H1 (cell line): ENCODE measurements around the gene CSH1. TPM values are rescaled to one million over a fixed set of nuclear protein-coding genes. Genes with fewer than 3 reads are reported as not detected.

Experiments
- CTCF ChIA-PET: fragments of 300-600 bp; sonication (Branson Sonifier 250); formaldehyde crosslinking; loops from one replicate; lab custom pipeline; 2021; ENCODE audit not compliant: partially characterized antibody; lab: Charles Lee
- POLR2A ChIA-PET: fragments of 300-600 bp; sonication (Branson Sonifier 250); formaldehyde crosslinking; loops from one replicate; lab custom pipeline; 2021; ENCODE audit warnings: inconsistent platforms; ENCODE audit not compliant: partially characterized antibody; lab: Charles Lee
- DNase-seq, 2 experiments: peaks; one replicate each; pipeline versions ENCODE4 v3.0.0 to v3.0.0-alpha.2; 2010 to 2022; ENCODE audit warnings: low spot score in 2 of 2, low read depth in 1 of 2, mixed read lengths in 1 of 2
- FAIRE-seq: peaks from 2 replicates; lab custom pipeline; 2011; peaks lifted over from hg19 to GRCh38; lab: Jason Lieb, UNC
- H2AFZ ChIP-seq: 2 replicates; pipeline ENCODE4 v1.8.1; 2012; ENCODE audit warnings: low read length, inconsistent platforms
- H2AK5ac ChIP-seq: 2 replicates; pipeline ENCODE4 v1.6.1; 2013; ENCODE audit warnings: low read depth, low read length
- H2BK120ac ChIP-seq: replicated peaks from 2 replicates; pipeline ENCODE3; 2013; ENCODE audit warnings: low read depth, low read length, inconsistent platforms
- H2BK12ac ChIP-seq: 2 replicates; pipeline ENCODE4 v1.6.1; 2013; ENCODE audit warnings: low read depth, low read length
- H2BK15ac ChIP-seq: 2 replicates; pipeline ENCODE4 v1.6.1; 2013; ENCODE audit warnings: low read length
- H2BK20ac ChIP-seq: 2 replicates; pipeline ENCODE4 v1.6.1; 2013; ENCODE audit warnings: low read length
- H2BK5ac ChIP-seq: 2 replicates; pipeline ENCODE4 v1.6.1; 2013; ENCODE audit warnings: low read depth, low read length
- H3K14ac ChIP-seq: 2 replicates; pipeline ENCODE4 v1.6.1; 2013; ENCODE audit warnings: inconsistent platforms; ENCODE audit not compliant: insufficient read length
- H3K18ac ChIP-seq: 2 replicates; pipeline ENCODE4 v1.6.1; 2013; ENCODE audit warnings: low read length; ENCODE audit errors: extremely low read depth
- H3K23ac ChIP-seq: 2 replicates; pipeline ENCODE4 v1.6.1; 2013; ENCODE audit warnings: inconsistent platforms; ENCODE audit not compliant: insufficient read length
- H3K23me2 ChIP-seq: 2 replicates; pipeline ENCODE4 v1.6.1; 2013; ENCODE audit warnings: low read depth, low read length
- H3K27ac ChIP-seq: 2 replicates; pipeline ENCODE4 v1.6.1; 2011; ENCODE audit warnings: low read depth, low read length, inconsistent platforms
- H3K27me3 ChIP-seq, 4 experiments: replicated peaks in 1 of 4; 1 replicate in 1 of 4; 2 replicates in 3 of 4; pipeline versions ENCODE4 v1.6.1 to v1.8.1; 2011 to 2013; ENCODE audit warnings: low read length in 3 of 4, mild to moderate bottlenecking in 3 of 4, inconsistent platforms in 2 of 4, mixed read lengths in 2 of 4, moderate library complexity in 1 of 4; ENCODE audit not compliant: control insufficient read depth in 3 of 4, insufficient read depth in 3 of 4; ENCODE audit errors: extremely low read depth in 1 of 4
- H3K36me3 ChIP-seq, 4 experiments: 2 replicates each; pipeline versions ENCODE4 v1.6.1 to v1.8.1; 2011 to 2013; ENCODE audit warnings: mild to moderate bottlenecking in 4 of 4, low read length in 3 of 4, moderate library complexity in 2 of 4, control low read depth in 1 of 4, inconsistent platforms in 1 of 4; ENCODE audit not compliant: insufficient read depth in 4 of 4, control insufficient read depth in 2 of 4
- H3K4ac ChIP-seq: replicated peaks from 2 replicates; pipeline ENCODE3; 2013; ENCODE audit warnings: low read length, low read depth, mixed read lengths, inconsistent platforms; ENCODE audit not compliant: insufficient read length
- H3K4me1 ChIP-seq, 4 experiments: replicated peaks in 1 of 4; 1 replicate in 1 of 4; 2 replicates in 3 of 4; pipeline versions ENCODE4 v1.6.1 to v1.8.1; 2011 to 2013; ENCODE audit warnings: low read length in 3 of 4, inconsistent platforms in 2 of 4, mixed read lengths in 1 of 4; ENCODE audit not compliant: insufficient read depth in 4 of 4, control insufficient read depth in 3 of 4
- H3K4me2 ChIP-seq, 2 experiments: 2 replicates each; pipeline versions ENCODE4 v1.6.1 to v1.8.1; 2011 to 2013; ENCODE audit warnings: low read depth in 2 of 2, low read length in 2 of 2, control low read depth in 1 of 2, inconsistent platforms in 1 of 2, mild to moderate bottlenecking in 1 of 2; ENCODE audit not compliant: insufficient read depth in 1 of 2
- H3K4me3 ChIP-seq, 4 experiments: fragments of 200-600, 300-600 bp in 1 of 4; sonication (generic), shearing (Covaris generic), sonication (Bioruptor Twin) in 1 of 4; 2 replicates each; pipeline versions ENCODE4 v1.5.1 to v1.8.1; 2011 to 2016; ENCODE audit warnings: low read length in 4 of 4, low read depth in 3 of 4, control low read depth in 2 of 4, inconsistent platforms in 2 of 4, mild to moderate bottlenecking in 2 of 4, mixed read lengths in 1 of 4, moderate library complexity in 1 of 4; ENCODE audit not compliant: insufficient read depth in 2 of 4; ENCODE audit errors: extremely low read depth in 1 of 4
- H3K56ac ChIP-seq: replicated peaks from 2 replicates; pipeline ENCODE3; 2013; ENCODE audit warnings: low read depth, mild to moderate bottlenecking, mixed read lengths, low read length, inconsistent platforms; ENCODE audit not compliant: insufficient read length
- H3K79me1 ChIP-seq: 2 replicates; pipeline ENCODE4 v1.6.1; 2013; ENCODE audit warnings: low read depth, low read length, control low read depth
- H3K79me2 ChIP-seq, 2 experiments: 2 replicates each; pipeline versions ENCODE4 v1.6.1 to v1.8.1; 2012 to 2013; ENCODE audit warnings: low read length in 2 of 2, mild to moderate bottlenecking in 2 of 2, inconsistent platforms in 1 of 2; ENCODE audit not compliant: insufficient read depth in 2 of 2, control insufficient read depth in 1 of 2
- H3K9ac ChIP-seq, 4 experiments: replicated peaks in 1 of 4; 1 replicate in 1 of 4; 2 replicates in 3 of 4; pipeline versions ENCODE4 v1.6.1 to v1.8.1; 2011 to 2013; ENCODE audit warnings: low read depth in 3 of 4, low read length in 3 of 4, control low read depth in 2 of 4, mild to moderate bottlenecking in 2 of 4, moderate library complexity in 2 of 4, inconsistent platforms in 1 of 4; ENCODE audit errors: extremely low read depth in 1 of 4
- H3K9me3 ChIP-seq, 2 experiments: 2 replicates each; pipeline versions ENCODE4 v1.6.1 to v1.8.1; 2012 to 2013; ENCODE audit warnings: mild to moderate bottlenecking in 2 of 2, moderate library complexity in 2 of 2, control low read depth in 1 of 2, inconsistent platforms in 1 of 2, low read depth in 1 of 2, low read length in 1 of 2, mixed read lengths in 1 of 2; ENCODE audit not compliant: insufficient read depth in 2 of 2
- H4K20me1 ChIP-seq, 2 experiments: replicated peaks in 1 of 2; 2 replicates each; pipeline versions ENCODE3 to v1.8.1; 2011 to 2013; ENCODE audit warnings: inconsistent platforms in 2 of 2, low read length in 2 of 2, mild to moderate bottlenecking in 1 of 2; ENCODE audit not compliant: insufficient read depth in 2 of 2, control insufficient read depth in 1 of 2
- H4K5ac ChIP-seq: 2 replicates; pipeline ENCODE4 v1.6.1; 2013; ENCODE audit warnings: low read length, low read depth, mixed read lengths, inconsistent platforms; ENCODE audit not compliant: insufficient read length
- H4K8ac ChIP-seq: 2 replicates; pipeline ENCODE4 v1.8.0; 2013; ENCODE audit warnings: mild to moderate bottlenecking, moderate library complexity, low read length, inconsistent platforms; ENCODE audit not compliant: insufficient read depth; ENCODE audit errors: extremely low read depth
- H4K91ac ChIP-seq: replicated peaks from 2 replicates; pipeline ENCODE3; 2013; ENCODE audit warnings: low read length, mixed read lengths, inconsistent platforms; ENCODE audit not compliant: insufficient read length
- MAFK ChIP-seq: IDR thresholded peaks from 2 replicates; pipeline ENCODE4 v1.6.1; 2012; ENCODE audit warnings: low read depth, mild to moderate bottlenecking, improper control_type of control experiment, low read length
- PHF8 ChIP-seq: fragments of 200-600 bp; sonication (generic); conservative IDR thresholded peaks from 2 replicates; pipeline ENCODE4 v1.7.1; 2012; ENCODE audit warnings: low read depth, mild to moderate bottlenecking, inconsistent platforms, low read length, moderate library complexity
- TAF1 ChIP-seq: IDR thresholded peaks from 2 replicates; pipeline ENCODE4 v1.6.1; 2011; ENCODE audit warnings: mild to moderate bottlenecking, low read depth, low read length
- TBP ChIP-seq: IDR thresholded peaks from 2 replicates; pipeline ENCODE4 v1.6.1; 2011; ENCODE audit warnings: low read depth, low read length, improper control_type of control experiment
- WGBS, 2 experiments: shearing (Covaris generic) in 1 of 2; methylation state at CpG; one replicate each; pipeline versions ENCODE4 v1.1.6 to v1.1.7; 2013 to 2015; ENCODE audit warnings: low lambda C conversion rate in 2 of 2, mixed read lengths in 2 of 2, inconsistent platforms in 1 of 2, low coverage in 1 of 2, missing lambda C conversion rate in 1 of 2; ENCODE audit not compliant: insufficient replicate concordance in 2 of 2, insufficient coverage in 1 of 2, insufficient read length in 1 of 2; ENCODE audit errors: extremely low coverage in 1 of 2, missing lambda C conversion rate in 1 of 2; 5-methylcytosine and 5-hydroxymethylcytosine counted together
- polyA plus RNA-seq, 7 experiments: library from polyadenylated mRNA; depleted of rRNA in 3 of 7; stranded (reverse) in 5 of 7; unstranded in 2 of 7; fragments of >200 nt in 5 of 7; fragments of 200-250 nt in 2 of 7; gene quantifications; 1 replicate in 5 of 7; 2 replicates in 1 of 7; 4 replicates in 1 of 7; pipeline versions ENCODE4 v1.2.1 to v1.2.3, GENCODE V29; 2011 to 2013; ENCODE audit warnings: missing spikeins in 2 of 7, mixed read lengths in 2 of 7
- total RNA-seq: library from RNA; stranded (reverse); fragmentation: NEBNext Ultra II Directional; extraction: Animal tissue kit (Norgen Biotek cat#: 25700); gene quantifications from 2 replicates; pipeline ENCODE4 v1.2.1, GENCODE V29; 2021

Gene CSH1
- total and polyA plus RNA-seq, 2 of the 8 experiments (the other 6 are each of a cell fraction or from before 2014, with no cell fraction given) = 0.12 TPM; not detected in 1

- Histone ChIP-seq H3K14ac (no peak overlapping the region), H2BK5ac (no peak overlapping the region), H3K79me1 (no peaks in the 10 kb centered on the region), H4K20me1 (no peaks in the 10 kb centered on the region), H2BK15ac (no peak overlapping the region; the same call in 1 of the 2 replicates), H3K4ac (no peak overlapping the region), H3K56ac (no peak overlapping the region), H4K5ac (no peak overlapping the region), H2AFZ (no peak overlapping the region), H3K4me3 (no peak overlapping the region), H3K27ac (no peak overlapping the region), H3K23me2 (peaks cover 2% of the 10 kb centered on the region), H3K9me3 (peaks cover 4 to 9% of the 10 kb centered on the region in 2 experiments; a peak in 3 of 4 replicates), H2BK120ac (no peak overlapping the region), H3K79me2 (no peaks in the 10 kb centered on the region), H4K8ac (no peak overlapping the region), H3K23ac (no peak overlapping the region), H3K4me1 (no peaks in the 10 kb centered on the region), H3K18ac (no peak overlapping the region), H3K9ac (no peak overlapping the region), H2AK5ac (no peak overlapping the region), H2BK12ac (no peak overlapping the region), H4K91ac (no peak overlapping the region), H2BK20ac (no peak overlapping the region), H3K36me3 (no peaks in the 10 kb centered on the region), H3K4me2 (no peak overlapping the region), H3K27me3 (peaks cover 0 to 29% (median 25%) of the 10 kb centered on the region in 4 experiments; a peak in 6 of 7 replicates)
- no peak for DNase-seq
- WGBS, 2 experiments = 60% methylated on average over 3 of the region's 3 CpGs; no CpG with 5 or more reads in 1 of the 2 experiments
- no peak for FAIRE-seq
- POLR2A ChIA-PET = interaction anchor here (0.8 to 1.8 kb wide), 5 partner anchors 10 to 72 kb away, joined by 3 to 10 read pairs (median 3); no protein-coding TSS in a partner anchor
- CTCF ChIA-PET = interaction anchor here (0.8 to 6.9 kb wide), 8 partner anchors 9 to 85 kb away, joined by 3 to 77 read pairs (median 4); partner anchors contain the start of gene CD79B
- TF ChIP-seq PHF8 (no peak), MAFK (no peak), TAF1 (no peak), TBP (no peak)
Observed at GRCh38 chr17:63847525-63848249, 48.7 kb downstream of the CSH1 start.
